Suprapubic skin (tissue), 4 donors: ENCODE results near the gene CSMD2. TPM values are rescaled to one million over a fixed set of nuclear protein-coding genes. Genes with fewer than 3 reads are reported as not detected.

Experiments used
- DNase-seq, 2 donors: peaks; one replicate each; pipeline ENCODE4 v3.0.0-alpha.2; 2019; ENCODE audit warnings: low spot score in 2 of 2
- H3K27ac ChIP-seq: fragments of 200-600 bp; sonication (generic); one replicate; pipeline ENCODE4 v1.5.1; 2019
- H3K27me3 ChIP-seq: fragments of 200-600 bp; sonication (generic); one replicate; pipeline ENCODE4 v1.5.1; 2019
- H3K36me3 ChIP-seq: fragments of 200-600 bp; sonication (generic); one replicate; pipeline ENCODE4 v1.5.1; 2019
- H3K4me1 ChIP-seq: fragments of 200-600 bp; sonication (generic); one replicate; pipeline ENCODE4 v1.5.1; 2019
- H3K4me3 ChIP-seq: fragments of 200-600 bp; sonication (generic); one replicate; pipeline ENCODE4 v1.5.1; 2019; ENCODE audit warnings: mild to moderate bottlenecking
- H3K9me3 ChIP-seq: fragments of 200-600 bp; sonication (generic); one replicate; pipeline ENCODE4 v1.5.1; 2019
- EP300 ChIP-seq: sonication (generic); formaldehyde crosslinking; IDR thresholded peaks from one replicate; pipeline ENCODE4 v1.6.1; 2017; ENCODE audit warnings: antibody characterized with exemption
- POLR2A ChIP-seq, 2 donors: fragments of 450-650 bp; IDR thresholded peaks; one replicate each; pipeline ENCODE4 v1.6.1; 2017; ENCODE audit warnings: antibody characterized with exemption in 2 of 2, mild to moderate bottlenecking in 2 of 2, moderate library complexity in 2 of 2
- POLR2AphosphoS5 ChIP-seq, 3 donors: sonication (generic); formaldehyde crosslinking; IDR thresholded peaks; one replicate each; pipeline ENCODE4 v1.6.1; 2017; ENCODE audit warnings: antibody characterized with exemption in 3 of 3
- WGBS: methylation state at CpG from one replicate; pipeline ENCODE4 v1.1.5; 2018; 5-methylcytosine and 5-hydroxymethylcytosine counted together
- total RNA-seq, 4 donors: library from RNA; depleted of rRNA; stranded (reverse); fragments of >200 nt; gene quantifications; one replicate each; pipeline ENCODE4 v1.1.0, GENCODE V29; 2016
- TF ChIP-seq, protein P1 (sequence below), 2 donors: fragments of 200-600 bp in 1 of 2; fragments of 450-650 bp in 1 of 2; sonication (generic) in 1 of 2; IDR thresholded peaks; one replicate each; pipeline ENCODE4 v1.5.1; 2016 to 2019; ENCODE audit warnings: antibody characterized with exemption in 2 of 2, mild to moderate bottlenecking in 1 of 2, moderate library complexity in 1 of 2

The CSMD2 gene
- total RNA-seq, 4 donors from 2014 or later, result 0.08 to 0.55 (median 0.13) TPM

DNA sequence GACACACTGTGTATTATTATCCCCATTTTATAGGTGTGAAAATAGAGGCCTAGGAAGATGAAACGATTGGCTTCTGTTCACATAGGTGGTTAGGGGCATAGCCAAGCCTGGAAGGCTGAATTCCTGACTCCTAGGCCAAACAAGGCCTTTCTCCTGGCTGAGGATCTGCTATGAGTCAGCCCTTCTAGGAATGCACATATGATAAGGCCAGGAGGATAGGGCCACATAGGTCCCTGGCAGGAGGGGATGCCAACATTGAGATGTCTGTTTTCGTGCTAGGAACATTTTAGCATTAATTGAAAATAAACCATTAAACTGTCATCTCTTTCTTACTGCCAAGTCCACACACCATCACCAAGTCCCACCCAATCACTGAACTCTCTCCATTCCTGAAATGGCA is 9.2 kb downstream of the CSMD2 start:
- H3K9me3 ChIP-seq, result no peaks in the 10 kb centered on the region
- WGBS, result 44% methylated on average over 2 of the region's 2 CpGs
- DNase-seq, result no peak
- H3K27me3 ChIP-seq, result peaks cover 5% of the 10 kb centered on the region
- no peaks in the 10 kb centered on the region for H3K4me1 ChIP-seq
- no peak overlapping the region for H3K4me3 ChIP-seq
- no peaks in the 10 kb centered on the region for H3K36me3 ChIP-seq
- no peak for TF ChIP-seq POLR2A (IDR thresholded peaks at IDR 0.05)
- TF ChIP-seq EP300, result no peak
- no peak for TF ChIP-seq POLR2AphosphoS5 (IDR thresholded peaks at IDR 0.05)
- TF ChIP-seq, protein P1, sequence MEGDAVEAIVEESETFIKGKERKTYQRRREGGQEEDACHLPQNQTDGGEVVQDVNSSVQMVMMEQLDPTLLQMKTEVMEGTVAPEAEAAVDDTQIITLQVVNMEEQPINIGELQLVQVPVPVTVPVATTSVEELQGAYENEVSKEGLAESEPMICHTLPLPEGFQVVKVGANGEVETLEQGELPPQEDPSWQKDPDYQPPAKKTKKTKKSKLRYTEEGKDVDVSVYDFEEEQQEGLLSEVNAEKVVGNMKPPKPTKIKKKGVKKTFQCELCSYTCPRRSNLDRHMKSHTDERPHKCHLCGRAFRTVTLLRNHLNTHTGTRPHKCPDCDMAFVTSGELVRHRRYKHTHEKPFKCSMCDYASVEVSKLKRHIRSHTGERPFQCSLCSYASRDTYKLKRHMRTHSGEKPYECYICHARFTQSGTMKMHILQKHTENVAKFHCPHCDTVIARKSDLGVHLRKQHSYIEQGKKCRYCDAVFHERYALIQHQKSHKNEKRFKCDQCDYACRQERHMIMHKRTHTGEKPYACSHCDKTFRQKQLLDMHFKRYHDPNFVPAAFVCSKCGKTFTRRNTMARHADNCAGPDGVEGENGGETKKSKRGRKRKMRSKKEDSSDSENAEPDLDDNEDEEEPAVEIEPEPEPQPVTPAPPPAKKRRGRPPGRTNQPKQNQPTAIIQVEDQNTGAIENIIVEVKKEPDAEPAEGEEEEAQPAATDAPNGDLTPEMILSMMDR (IDR thresholded peaks at IDR 0.05), result no peak
- H3K27ac ChIP-seq, result no peak overlapping the region

DNA sequence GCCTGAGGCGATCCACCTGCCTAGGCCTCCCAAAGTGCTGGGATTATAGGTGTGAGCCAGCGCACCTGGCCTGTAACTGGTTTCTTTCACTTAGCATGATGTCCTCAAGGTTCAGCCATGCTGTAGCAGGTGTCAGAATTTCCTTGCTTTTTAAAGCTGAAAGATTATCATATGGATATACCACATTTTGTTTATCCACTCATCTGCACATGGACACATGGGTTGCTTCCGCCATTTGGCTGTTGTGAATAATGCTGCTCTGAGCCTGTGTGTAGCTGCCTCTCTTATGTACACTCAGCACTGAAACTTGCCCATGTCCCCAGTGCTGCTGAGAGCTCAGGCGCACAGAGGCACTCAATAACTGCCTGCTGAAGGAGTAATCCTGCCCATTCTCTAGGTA is 11.8 kb downstream of the CSMD2 start:
- WGBS, result 96% methylated on average over 4 of the region's 4 CpGs
- Histone ChIP-seq H3K9me3 (no peaks in the 10 kb centered on the region), H3K27ac (no peak overlapping the region), H3K4me1 (no peaks in the 10 kb centered on the region), H3K36me3 (no peaks in the 10 kb centered on the region), H3K4me3 (no peak overlapping the region), H3K27me3 (peaks cover 3% of the 10 kb centered on the region)
- DNase-seq, result no peak
- TF ChIP-seq EP300, result no peak
- TF ChIP-seq POLR2AphosphoS5 (IDR thresholded peaks at IDR 0.05), result no peak
- TF ChIP-seq POLR2A (IDR thresholded peaks at IDR 0.05), result no peak
- TF ChIP-seq, protein P1 (IDR thresholded peaks at IDR 0.05), result no peak

DNA sequence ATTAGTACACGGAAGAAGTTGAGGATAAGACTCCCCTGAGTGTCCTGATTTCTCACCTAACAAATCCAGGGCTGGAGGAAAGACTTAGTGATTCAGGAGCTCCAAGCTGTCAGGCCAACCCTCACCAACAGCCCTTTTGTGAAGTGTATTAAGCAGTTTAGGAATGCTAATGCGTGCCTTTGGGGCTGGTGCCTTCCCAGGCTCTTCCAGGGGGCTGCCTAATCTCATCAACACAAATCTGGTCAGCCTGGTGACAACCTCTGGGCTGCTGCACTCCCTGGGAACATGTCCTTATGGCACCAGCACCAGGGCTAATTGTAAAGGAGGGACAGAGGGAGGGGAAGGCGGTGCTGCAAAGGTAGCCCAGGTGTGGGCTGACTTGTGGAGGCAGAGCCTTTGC is 15.5 kb downstream of the CSMD2 start:
- H3K4me1 ChIP-seq, result no peaks in the 10 kb centered on the region
- DNase-seq, result no peak
- no peaks in the 10 kb centered on the region for H3K9me3 ChIP-seq
- no peaks in the 10 kb centered on the region for H3K36me3 ChIP-seq
- TF ChIP-seq EP300, result no peak
- no peak for TF ChIP-seq POLR2A (IDR thresholded peaks at IDR 0.05)
- TF ChIP-seq POLR2AphosphoS5 (IDR thresholded peaks at IDR 0.05), result no peak
- TF ChIP-seq, protein P1 (IDR thresholded peaks at IDR 0.05), result no peak
- no peak overlapping the region for H3K27ac ChIP-seq
- WGBS, result 59% methylated on average over 3 of the region's 3 CpGs
- peaks cover 3% of the 10 kb centered on the region for H3K27me3 ChIP-seq
- H3K4me3 ChIP-seq, result no peak overlapping the region

DNA sequence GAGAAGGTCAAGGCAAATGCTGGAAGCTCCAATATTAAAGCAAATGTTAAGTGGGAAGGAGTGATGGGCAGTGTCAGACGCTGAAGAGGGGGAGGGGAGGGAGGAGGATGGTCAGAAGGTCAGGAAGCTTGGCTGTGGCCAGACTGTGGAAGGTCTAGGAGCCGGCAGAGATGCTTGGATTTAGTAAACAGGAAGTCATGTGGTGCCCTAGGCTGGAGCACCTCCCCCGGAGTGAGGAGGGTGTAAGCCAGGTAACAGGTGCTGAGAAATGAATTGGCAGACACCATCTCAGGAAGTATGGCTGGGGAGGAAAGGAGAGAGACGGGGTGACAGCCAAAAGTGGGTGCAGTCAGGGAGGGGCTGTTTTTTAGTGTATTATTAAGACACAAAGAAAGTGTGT is 17.7 kb downstream of the CSMD2 start:
- WGBS, result 34% methylated on average over 4 of the region's 4 CpGs
- TF ChIP-seq POLR2AphosphoS5 (IDR thresholded peaks at IDR 0.05), result no peak
- TF ChIP-seq, protein P1 (IDR thresholded peaks at IDR 0.05), result no peak

DNA sequence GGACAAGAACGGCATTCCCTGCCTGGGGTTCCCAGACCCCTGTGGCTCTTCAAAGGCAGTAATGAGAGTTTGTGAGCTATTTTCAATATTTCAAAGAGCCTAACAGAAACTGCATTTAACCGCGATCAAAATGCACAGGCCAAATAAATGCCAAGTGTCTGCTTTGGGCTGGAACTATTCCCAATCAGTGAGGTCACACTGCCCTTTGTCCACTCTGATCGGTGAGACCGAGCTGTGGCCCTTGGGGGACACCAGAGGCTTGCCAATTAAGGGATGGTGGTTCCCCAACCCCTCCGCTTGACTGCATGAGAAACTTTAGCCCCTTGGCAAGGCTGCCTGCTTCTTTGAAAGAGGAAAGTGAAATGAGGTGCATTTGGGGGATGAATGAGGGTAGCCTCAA is 20.3 kb downstream of the CSMD2 start:
- H3K4me3 ChIP-seq, result no peak overlapping the region
- no peaks in the 10 kb centered on the region for H3K27me3 ChIP-seq
- H3K4me1 ChIP-seq, result no peaks in the 10 kb centered on the region
- H3K36me3 ChIP-seq, result no peaks in the 10 kb centered on the region
- H3K27ac ChIP-seq, result no peak overlapping the region
- no peak for DNase-seq
- H3K9me3 ChIP-seq, result no peaks in the 10 kb centered on the region
- WGBS, result 88% methylated on average over 6 of the region's 6 CpGs
- no peak for TF ChIP-seq POLR2A (IDR thresholded peaks at IDR 0.05)
- TF ChIP-seq, protein P1 (IDR thresholded peaks at IDR 0.05), result no peak
- TF ChIP-seq EP300, result no peak
- TF ChIP-seq POLR2AphosphoS5 (IDR thresholded peaks at IDR 0.05), result no peak

More for the DNA sequence above, 17.7 kb downstream of the CSMD2 start:
- Histone ChIP-seq H3K4me3 (no peak overlapping the region), H3K27ac (no peak overlapping the region), H3K27me3 (no peaks in the 10 kb centered on the region), H3K36me3 (no peaks in the 10 kb centered on the region), H3K9me3 (no peaks in the 10 kb centered on the region), H3K4me1 (no peaks in the 10 kb centered on the region)
- DNase-seq, result no peak
